GM20000 (cell line): ENCODE data around the gene DCAF11.

Experiments
- DNase-seq: peaks from one replicate; pipeline ENCODE4 v3.0.0; 2012; ENCODE audit warnings: low spot score
- TF ChIP-seq, protein P1 (sequence below): IDR thresholded peaks from 2 replicates; pipeline ENCODE4 v1.5.1; 2012; ENCODE audit warnings: mild to moderate bottlenecking, control low read depth; ENCODE audit errors: extremely low read depth, missing control alignments

Gene DCAF11

DNA sequence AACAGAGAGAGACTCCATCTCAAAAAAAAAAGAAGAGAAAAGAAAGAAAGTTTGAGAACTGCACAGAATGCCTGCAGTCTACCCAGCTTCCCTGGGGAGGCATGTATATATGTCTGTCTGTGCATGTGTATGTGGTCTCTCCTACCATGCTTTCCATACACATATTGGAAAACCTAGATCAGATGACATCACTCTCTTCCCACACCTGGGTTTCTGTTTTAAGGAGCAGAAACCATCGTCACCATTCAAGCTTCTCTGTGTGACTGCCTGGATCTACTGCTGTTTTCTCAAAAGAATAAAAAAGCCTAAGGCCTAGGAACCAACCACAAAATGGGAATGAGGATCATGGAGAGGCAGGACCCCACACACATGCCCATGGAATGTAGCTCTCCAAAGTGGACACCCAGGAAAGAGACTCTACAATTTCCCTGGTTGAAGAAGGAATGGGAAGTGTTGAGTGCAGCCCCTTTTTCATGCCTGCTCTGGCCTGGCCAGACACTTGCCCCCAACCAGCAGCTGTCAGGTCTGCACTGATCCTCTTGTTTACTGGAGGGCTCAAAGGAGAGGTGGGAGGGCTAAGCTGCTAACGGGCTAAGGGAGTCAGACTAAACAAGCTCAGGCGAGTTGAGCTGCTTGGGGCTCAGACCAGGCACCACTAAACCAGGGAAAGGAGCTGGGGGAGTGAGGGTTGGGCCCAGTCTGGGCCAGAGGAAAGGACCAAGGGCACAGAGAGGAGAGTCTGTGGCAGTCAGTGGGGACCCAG is 28.2 kb upstream of the DCAF11 start:
- TF ChIP-seq, protein P1, sequence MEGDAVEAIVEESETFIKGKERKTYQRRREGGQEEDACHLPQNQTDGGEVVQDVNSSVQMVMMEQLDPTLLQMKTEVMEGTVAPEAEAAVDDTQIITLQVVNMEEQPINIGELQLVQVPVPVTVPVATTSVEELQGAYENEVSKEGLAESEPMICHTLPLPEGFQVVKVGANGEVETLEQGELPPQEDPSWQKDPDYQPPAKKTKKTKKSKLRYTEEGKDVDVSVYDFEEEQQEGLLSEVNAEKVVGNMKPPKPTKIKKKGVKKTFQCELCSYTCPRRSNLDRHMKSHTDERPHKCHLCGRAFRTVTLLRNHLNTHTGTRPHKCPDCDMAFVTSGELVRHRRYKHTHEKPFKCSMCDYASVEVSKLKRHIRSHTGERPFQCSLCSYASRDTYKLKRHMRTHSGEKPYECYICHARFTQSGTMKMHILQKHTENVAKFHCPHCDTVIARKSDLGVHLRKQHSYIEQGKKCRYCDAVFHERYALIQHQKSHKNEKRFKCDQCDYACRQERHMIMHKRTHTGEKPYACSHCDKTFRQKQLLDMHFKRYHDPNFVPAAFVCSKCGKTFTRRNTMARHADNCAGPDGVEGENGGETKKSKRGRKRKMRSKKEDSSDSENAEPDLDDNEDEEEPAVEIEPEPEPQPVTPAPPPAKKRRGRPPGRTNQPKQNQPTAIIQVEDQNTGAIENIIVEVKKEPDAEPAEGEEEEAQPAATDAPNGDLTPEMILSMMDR: no peak
- DNase-seq: no peak

DNA sequence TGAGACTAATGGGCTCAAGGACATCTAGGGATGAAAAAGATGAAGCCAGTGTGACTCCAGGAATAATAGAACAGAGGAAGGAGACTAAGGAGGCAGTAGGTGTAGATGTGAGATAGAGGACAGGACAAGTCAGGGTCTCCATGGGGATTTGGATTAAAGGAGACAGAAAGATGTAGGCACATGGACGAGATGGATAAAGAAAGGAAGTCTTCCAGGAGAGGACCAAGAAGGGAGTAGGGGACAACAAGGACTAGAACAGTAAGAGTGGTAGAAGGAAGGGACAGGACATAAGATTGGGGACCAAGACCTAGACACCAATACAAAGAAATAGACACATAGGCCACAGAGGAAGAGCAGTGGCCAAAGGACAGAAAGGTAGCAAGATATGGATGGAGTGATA is 27.6 kb upstream of the DCAF11 start:
- DNase-seq: no peak
- TF ChIP-seq, protein P1: no peak

DNA sequence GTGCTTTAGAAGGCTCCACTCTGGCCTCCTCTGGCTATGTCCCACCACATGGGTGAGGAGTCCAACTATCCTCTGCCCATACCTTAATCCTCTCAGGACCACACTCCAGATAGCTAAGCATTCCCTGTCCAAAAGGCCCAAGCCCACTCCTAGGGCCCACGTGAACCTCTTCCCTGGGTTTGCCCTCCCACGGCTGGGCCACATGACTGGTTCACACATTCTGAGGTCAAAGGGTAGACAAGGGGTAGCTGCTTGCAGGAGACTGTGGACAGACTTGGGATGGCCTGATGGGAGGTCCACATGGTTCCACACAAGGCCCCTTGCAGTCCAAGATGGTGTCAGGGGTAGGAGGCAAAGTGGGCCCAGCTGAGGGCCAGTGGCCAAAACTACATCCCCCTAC is 26.5 kb upstream of the DCAF11 start:
- DNase-seq: no peak
- TF ChIP-seq, protein P1: no peak

DNA sequence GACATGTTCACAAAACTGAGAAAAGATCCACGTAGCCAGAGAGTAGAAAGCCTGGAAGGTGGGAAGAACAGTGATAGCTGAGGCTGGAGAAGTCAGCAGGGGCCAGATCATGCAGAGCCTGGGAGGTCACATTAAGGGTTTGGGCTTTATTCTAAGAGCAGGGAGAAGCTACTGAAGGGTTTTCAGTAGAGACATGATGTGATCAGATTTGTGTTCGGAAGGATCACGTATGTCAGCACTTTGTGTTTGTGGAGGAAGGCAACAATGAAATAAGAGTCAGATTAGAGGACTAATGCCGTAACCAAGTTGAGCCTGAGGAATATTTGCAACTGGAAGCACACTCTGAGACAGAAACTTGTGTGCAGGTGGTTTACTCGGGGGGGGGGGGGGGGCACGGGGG is 24.7 kb upstream of the DCAF11 start:
- TF ChIP-seq, protein P1: no peak

DNA sequence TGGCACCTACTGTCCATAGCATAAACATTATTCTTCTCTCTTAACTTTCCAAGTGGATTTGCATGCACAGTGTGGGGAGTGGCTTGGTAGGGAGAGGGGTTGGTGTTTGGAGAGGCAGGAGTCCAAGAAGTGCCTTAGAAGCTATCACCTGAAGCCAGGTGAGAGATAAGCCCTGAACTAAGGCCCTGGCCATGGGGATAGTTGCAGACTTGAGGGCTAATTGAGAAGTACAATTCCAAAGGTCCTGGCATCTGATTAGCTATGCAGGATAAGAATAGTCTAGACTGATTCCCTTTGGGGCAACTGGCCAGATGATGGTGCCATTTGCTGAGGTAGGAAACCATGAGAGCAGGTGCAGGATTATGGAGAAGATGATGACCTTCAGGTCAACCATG is 22.5 kb upstream of the DCAF11 start:
- no peak for DNase-seq
- TF ChIP-seq, protein P1: no peak

More for the DNA sequence above, 24.7 kb upstream of the DCAF11 start:
- DNase-seq: no peak

DNA sequence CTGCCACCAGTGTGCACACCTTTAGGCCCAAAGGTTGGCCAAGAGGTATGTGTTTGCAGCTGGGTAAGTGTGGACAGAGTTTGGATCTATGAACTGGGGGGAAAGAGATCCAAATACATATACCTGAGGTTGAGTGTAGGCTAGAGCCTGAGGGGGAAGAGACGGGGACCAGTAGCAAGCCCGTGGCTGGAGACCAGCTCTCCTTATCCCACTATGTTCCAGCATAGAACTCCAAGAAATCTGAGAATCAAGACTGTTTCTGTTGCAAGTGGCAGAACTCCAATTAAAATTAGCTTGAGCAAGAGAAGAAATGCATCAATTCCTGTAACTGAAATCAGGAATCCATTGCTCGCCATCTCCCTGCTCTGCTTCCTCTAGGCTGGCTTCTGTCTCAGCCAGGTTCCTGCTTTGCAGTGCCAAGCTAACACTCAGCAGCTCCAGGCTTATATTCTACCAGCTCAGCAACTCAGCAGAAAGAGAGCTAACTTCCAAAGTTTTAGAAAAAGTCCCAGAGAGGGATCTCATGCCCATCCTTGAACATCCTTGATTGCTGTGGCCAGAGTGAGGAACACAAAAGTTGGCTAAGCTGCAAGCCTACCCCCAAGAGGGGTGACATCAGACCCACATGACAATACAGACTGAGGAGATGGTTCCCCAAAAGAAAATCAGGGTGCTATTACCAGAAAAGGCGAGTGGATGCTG is 21.9 kb upstream of the DCAF11 start:
- no peak for DNase-seq
- TF ChIP-seq, protein P1: no peak

DNA sequence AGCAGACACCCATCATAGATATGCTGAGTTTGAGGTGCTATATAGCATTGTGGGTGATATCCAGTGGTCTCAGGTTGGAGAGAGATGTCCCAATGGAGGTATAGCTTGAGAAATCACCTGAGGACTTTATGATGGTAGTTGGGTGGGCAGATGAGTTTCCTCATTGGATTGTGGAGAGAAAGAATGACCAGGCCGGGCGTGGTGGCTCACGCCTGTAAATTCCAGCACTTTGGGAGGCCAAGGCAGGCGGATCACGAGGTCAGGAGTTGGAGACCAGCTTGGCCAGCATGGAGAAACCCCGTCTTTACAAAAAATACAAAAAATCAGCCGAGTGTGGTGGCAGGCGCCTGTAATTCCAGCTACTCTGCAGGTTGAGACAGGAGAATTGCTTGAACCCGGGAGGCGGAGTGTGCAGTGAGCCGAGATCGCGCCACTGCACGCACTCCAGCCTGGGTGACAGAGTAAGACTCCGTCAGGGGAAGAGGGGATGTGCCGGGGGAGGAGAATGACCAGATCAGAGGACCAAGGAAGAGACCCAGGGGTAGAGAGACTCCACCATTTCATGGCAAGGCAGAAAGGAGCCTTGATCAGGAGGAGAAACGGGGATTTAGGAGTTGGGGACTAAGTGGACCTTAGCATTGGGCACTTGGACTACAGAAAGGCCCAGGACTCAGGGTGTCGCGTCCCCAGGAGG is 21.2 kb upstream of the DCAF11 start:
- TF ChIP-seq, protein P1: no peak
- DNase-seq: no peak
